ENCODE results near the gene GRAP2. TPM values are rescaled to one million over a fixed set of nuclear protein-coding genes. Genes with fewer than 3 reads are reported as not detected.

Gene GRAP2
- total and polyA plus RNA-seq, 4 donors: 0.05 to 3.6 (median 2.0) TPM; not detected in 1

GRCh38 chr22:39942439-39943230 lies 41.8 kb downstream of the GRAP2 start:
- no peak overlapping the region for H3K27ac ChIP-seq (ENCODE audit: low read depth in 1 of 2, low read length in 2 of 2)
- H3K36me3 ChIP-seq (ENCODE audit: control insufficient read depth in 1 of 2, insufficient read depth in 2 of 2, low read length in 1 of 2): no peaks in the 10 kb centered on the region
- H3K27me3 ChIP-seq (ENCODE audit: control insufficient read depth in 1 of 2, insufficient read depth in 2 of 2, low read length in 1 of 2): no peaks in the 10 kb centered on the region
- 78 to 80% methylated on average over 8 of the region's 8 CpGs for WGBS, 2 donors
- intact Hi-C loops (cut with DNase I): no loop called here
- ATAC-seq (ENCODE audit: low FRiP score) (no peak), DNase-seq (no peak)
- H3K4me1 ChIP-seq (ENCODE audit: control insufficient read depth in 1 of 2, insufficient read depth in 2 of 2, low read length in 2 of 2): no peaks in the 10 kb centered on the region
- no peak overlapping the region for H3K4me3 ChIP-seq (ENCODE audit: low read length in 2 of 2)
- H3K9me3 ChIP-seq (ENCODE audit: control insufficient read depth, low read length): no peaks in the 10 kb centered on the region

GRCh38 chr22:39943337-39943736 lies 42.5 kb downstream of the GRAP2 start:
- H3K9me3 ChIP-seq (ENCODE audit: control insufficient read depth, low read length): no peaks in the 10 kb centered on the region
- WGBS, 2 donors: 47 to 52% methylated on average over 5 of the region's 5 CpGs

GRCh38 chr22:39943953-39944872 lies 43.3 kb downstream of the GRAP2 start:
- ATAC-seq (ENCODE audit: low FRiP score) (no peak), DNase-seq (no peak)
- Histone ChIP-seq H3K27ac (ENCODE audit: low read depth in 1 of 2, low read length in 2 of 2) (no peak overlapping the region), H3K27me3 (ENCODE audit: control insufficient read depth in 1 of 2, insufficient read depth in 2 of 2, low read length in 1 of 2) (no peaks in the 10 kb centered on the region), H3K4me1 (ENCODE audit: control insufficient read depth in 1 of 2, insufficient read depth in 2 of 2, low read length in 2 of 2) (no peaks in the 10 kb centered on the region), H3K4me3 (ENCODE audit: low read length in 2 of 2) (no peak overlapping the region), H3K36me3 (ENCODE audit: control insufficient read depth in 1 of 2, insufficient read depth in 2 of 2, low read length in 1 of 2) (no peaks in the 10 kb centered on the region), H3K9me3 (ENCODE audit: control insufficient read depth, low read length) (no peaks in the 10 kb centered on the region)
- intact Hi-C loops (cut with DNase I): no loop called here
- 77 to 78% methylated on average over 11 of the region's 11 CpGs for WGBS, 2 donors

More at GRCh38 chr22:39943337-39943736, 42.5 kb downstream of the GRAP2 start:
- DNase-seq (no peak), ATAC-seq (ENCODE audit: low FRiP score) (no peak)
- H3K27ac ChIP-seq (ENCODE audit: low read depth in 1 of 2, low read length in 2 of 2): no peak overlapping the region
- intact Hi-C loops (cut with DNase I): no loop called here
- no peaks in the 10 kb centered on the region for H3K4me1 ChIP-seq (ENCODE audit: control insufficient read depth in 1 of 2, insufficient read depth in 2 of 2, low read length in 2 of 2)
- no peaks in the 10 kb centered on the region for H3K36me3 ChIP-seq (ENCODE audit: control insufficient read depth in 1 of 2, insufficient read depth in 2 of 2, low read length in 1 of 2)
- H3K4me3 ChIP-seq (ENCODE audit: low read length in 2 of 2): no peak overlapping the region
- no peaks in the 10 kb centered on the region for H3K27me3 ChIP-seq (ENCODE audit: control insufficient read depth in 1 of 2, insufficient read depth in 2 of 2, low read length in 1 of 2)

- Histone ChIP-seq H3K9me3 (ENCODE audit: control insufficient read depth, low read length) (no peaks in the 10 kb centered on the region), H3K27me3 (ENCODE audit: control insufficient read depth in 1 of 2, insufficient read depth in 2 of 2, low read length in 1 of 2) (no peaks in the 10 kb centered on the region), H3K27ac (ENCODE audit: low read depth in 1 of 2, low read length in 2 of 2) (no peak overlapping the region), H3K4me1 (ENCODE audit: control insufficient read depth in 1 of 2, insufficient read depth in 2 of 2, low read length in 2 of 2) (no peaks in the 10 kb centered on the region), H3K4me3 (ENCODE audit: low read length in 2 of 2) (no peak overlapping the region), H3K36me3 (ENCODE audit: control insufficient read depth in 1 of 2, insufficient read depth in 2 of 2, low read length in 1 of 2) (no peaks in the 10 kb centered on the region)
- no peak for ATAC-seq (ENCODE audit: low FRiP score)
- intact Hi-C loops (cut with DNase I): no loop called here
- 92 to 94% methylated on average over 4 of the region's 4 CpGs for WGBS, 2 donors
- DNase-seq: no peak
These were observed 45.2 kb downstream of the GRAP2 start for GRCh38 chr22:39946126-39946502.

GRCh38 chr22:39946503-39947219 lies 45.8 kb downstream of the GRAP2 start:
- ATAC-seq (ENCODE audit: low FRiP score) (no peak), DNase-seq (no peak)
- H3K4me1 ChIP-seq (ENCODE audit: control insufficient read depth in 1 of 2, insufficient read depth in 2 of 2, low read length in 2 of 2): no peaks in the 10 kb centered on the region
- intact Hi-C loops (cut with DNase I): no loop called here
- H3K27ac ChIP-seq (ENCODE audit: low read depth in 1 of 2, low read length in 2 of 2): no peak overlapping the region
- 45 to 48% methylated on average over 8 of the region's 8 CpGs for WGBS, 2 donors
- H3K9me3 ChIP-seq (ENCODE audit: control insufficient read depth, low read length): no peaks in the 10 kb centered on the region
- no peaks in the 10 kb centered on the region for H3K36me3 ChIP-seq (ENCODE audit: control insufficient read depth in 1 of 2, insufficient read depth in 2 of 2, low read length in 1 of 2)
- H3K27me3 ChIP-seq (ENCODE audit: control insufficient read depth in 1 of 2, insufficient read depth in 2 of 2, low read length in 1 of 2): no peaks in the 10 kb centered on the region
- no peak overlapping the region for H3K4me3 ChIP-seq (ENCODE audit: low read length in 2 of 2)

GRCh38 chr22:39947220-39948216 lies 46.6 kb downstream of the GRAP2 start:
- 86 to 87% methylated on average over 8 of the region's 8 CpGs for WGBS, 2 donors
- ATAC-seq (ENCODE audit: low FRiP score): no peak
- no peaks in the 10 kb centered on the region for H3K36me3 ChIP-seq (ENCODE audit: control insufficient read depth in 1 of 2, insufficient read depth in 2 of 2, low read length in 1 of 2)

GRCh38 chr22:39949964-39950737 lies 49.3 kb downstream of the GRAP2 start:
- Histone ChIP-seq H3K4me1 (ENCODE audit: control insufficient read depth in 1 of 2, insufficient read depth in 2 of 2, low read length in 2 of 2) (no peaks in the 10 kb centered on the region), H3K4me3 (ENCODE audit: low read length in 2 of 2) (no peak overlapping the region), H3K36me3 (ENCODE audit: control insufficient read depth in 1 of 2, insufficient read depth in 2 of 2, low read length in 1 of 2) (no peaks in the 10 kb centered on the region), H3K27me3 (ENCODE audit: control insufficient read depth in 1 of 2, insufficient read depth in 2 of 2, low read length in 1 of 2) (no peaks in the 10 kb centered on the region), H3K9me3 (ENCODE audit: control insufficient read depth, low read length) (no peaks in the 10 kb centered on the region), H3K27ac (ENCODE audit: low read depth in 1 of 2, low read length in 2 of 2) (no peak overlapping the region)
- ATAC-seq (ENCODE audit: low FRiP score) (no peak), DNase-seq (no peak)
- WGBS, 2 donors: 68 to 76% methylated on average over 8 of the region's 8 CpGs
- intact Hi-C loops (cut with DNase I): no loop called here

More at GRCh38 chr22:39947220-39948216, 46.6 kb downstream of the GRAP2 start:
- no peak overlapping the region for H3K4me3 ChIP-seq (ENCODE audit: low read length in 2 of 2)
- intact Hi-C loops (cut with DNase I): no loop called here
- no peak overlapping the region for H3K27ac ChIP-seq (ENCODE audit: low read depth in 1 of 2, low read length in 2 of 2)
- no peaks in the 10 kb centered on the region for H3K9me3 ChIP-seq (ENCODE audit: control insufficient read depth, low read length)
- no peaks in the 10 kb centered on the region for H3K4me1 ChIP-seq (ENCODE audit: control insufficient read depth in 1 of 2, insufficient read depth in 2 of 2, low read length in 2 of 2)
- H3K27me3 ChIP-seq (ENCODE audit: control insufficient read depth in 1 of 2, insufficient read depth in 2 of 2, low read length in 1 of 2): no peaks in the 10 kb centered on the region
- no peak for DNase-seq
